H1 (cell line): ENCODE measurements around the gene ADGRB3. TPM values are rescaled to one million over a fixed set of nuclear protein-coding genes. Genes with fewer than 3 reads are reported as not detected.

Experiments
- CTCF ChIA-PET: fragments of 300-600 bp; sonication (Branson Sonifier 250); formaldehyde crosslinking; loops from one replicate; lab custom pipeline; 2021; ENCODE audit not compliant: partially characterized antibody; lab: Charles Lee
- POLR2A ChIA-PET: fragments of 300-600 bp; sonication (Branson Sonifier 250); formaldehyde crosslinking; loops from one replicate; lab custom pipeline; 2021; ENCODE audit warnings: inconsistent platforms; ENCODE audit not compliant: partially characterized antibody; lab: Charles Lee
- DNase-seq, 2 experiments: peaks; one replicate each; pipeline versions ENCODE4 v3.0.0 to v3.0.0-alpha.2; 2010 to 2022; ENCODE audit warnings: low spot score in 2 of 2, low read depth in 1 of 2, mixed read lengths in 1 of 2
- FAIRE-seq: peaks from 2 replicates; lab custom pipeline; 2011; peaks lifted over from hg19 to GRCh38; lab: Jason Lieb, UNC
- H2AFZ ChIP-seq: 2 replicates; pipeline ENCODE4 v1.8.1; 2012; ENCODE audit warnings: low read length, inconsistent platforms
- H2AK5ac ChIP-seq: 2 replicates; pipeline ENCODE4 v1.6.1; 2013; ENCODE audit warnings: low read depth, low read length
- H2BK120ac ChIP-seq: replicated peaks from 2 replicates; pipeline ENCODE3; 2013; ENCODE audit warnings: low read depth, low read length, inconsistent platforms
- H2BK12ac ChIP-seq: 2 replicates; pipeline ENCODE4 v1.6.1; 2013; ENCODE audit warnings: low read depth, low read length
- H2BK15ac ChIP-seq: 2 replicates; pipeline ENCODE4 v1.6.1; 2013; ENCODE audit warnings: low read length
- H2BK20ac ChIP-seq: 2 replicates; pipeline ENCODE4 v1.6.1; 2013; ENCODE audit warnings: low read length
- H2BK5ac ChIP-seq: 2 replicates; pipeline ENCODE4 v1.6.1; 2013; ENCODE audit warnings: low read depth, low read length
- H3K14ac ChIP-seq: 2 replicates; pipeline ENCODE4 v1.6.1; 2013; ENCODE audit warnings: inconsistent platforms; ENCODE audit not compliant: insufficient read length
- H3K18ac ChIP-seq: 2 replicates; pipeline ENCODE4 v1.6.1; 2013; ENCODE audit warnings: low read length; ENCODE audit errors: extremely low read depth
- H3K23ac ChIP-seq: 2 replicates; pipeline ENCODE4 v1.6.1; 2013; ENCODE audit warnings: inconsistent platforms; ENCODE audit not compliant: insufficient read length
- H3K23me2 ChIP-seq: 2 replicates; pipeline ENCODE4 v1.6.1; 2013; ENCODE audit warnings: low read depth, low read length
- H3K27ac ChIP-seq: 2 replicates; pipeline ENCODE4 v1.6.1; 2011; ENCODE audit warnings: low read depth, low read length, inconsistent platforms
- H3K27me3 ChIP-seq, 4 experiments: replicated peaks in 1 of 4; 1 replicate in 1 of 4; 2 replicates in 3 of 4; pipeline versions ENCODE4 v1.6.1 to v1.8.1; 2011 to 2013; ENCODE audit warnings: low read length in 3 of 4, mild to moderate bottlenecking in 3 of 4, inconsistent platforms in 2 of 4, mixed read lengths in 2 of 4, moderate library complexity in 1 of 4; ENCODE audit not compliant: control insufficient read depth in 3 of 4, insufficient read depth in 3 of 4; ENCODE audit errors: extremely low read depth in 1 of 4
- H3K36me3 ChIP-seq, 4 experiments: 2 replicates each; pipeline versions ENCODE4 v1.6.1 to v1.8.1; 2011 to 2013; ENCODE audit warnings: mild to moderate bottlenecking in 4 of 4, low read length in 3 of 4, moderate library complexity in 2 of 4, control low read depth in 1 of 4, inconsistent platforms in 1 of 4; ENCODE audit not compliant: insufficient read depth in 4 of 4, control insufficient read depth in 2 of 4
- H3K4ac ChIP-seq: replicated peaks from 2 replicates; pipeline ENCODE3; 2013; ENCODE audit warnings: low read length, low read depth, mixed read lengths, inconsistent platforms; ENCODE audit not compliant: insufficient read length
- H3K4me1 ChIP-seq, 4 experiments: replicated peaks in 1 of 4; 1 replicate in 1 of 4; 2 replicates in 3 of 4; pipeline versions ENCODE4 v1.6.1 to v1.8.1; 2011 to 2013; ENCODE audit warnings: low read length in 3 of 4, inconsistent platforms in 2 of 4, mixed read lengths in 1 of 4; ENCODE audit not compliant: insufficient read depth in 4 of 4, control insufficient read depth in 3 of 4
- H3K4me2 ChIP-seq, 2 experiments: 2 replicates each; pipeline versions ENCODE4 v1.6.1 to v1.8.1; 2011 to 2013; ENCODE audit warnings: low read depth in 2 of 2, low read length in 2 of 2, control low read depth in 1 of 2, inconsistent platforms in 1 of 2, mild to moderate bottlenecking in 1 of 2; ENCODE audit not compliant: insufficient read depth in 1 of 2
- H3K4me3 ChIP-seq, 4 experiments: fragments of 200-600, 300-600 bp in 1 of 4; sonication (generic), shearing (Covaris generic), sonication (Bioruptor Twin) in 1 of 4; 2 replicates each; pipeline versions ENCODE4 v1.5.1 to v1.8.1; 2011 to 2016; ENCODE audit warnings: low read length in 4 of 4, low read depth in 3 of 4, control low read depth in 2 of 4, inconsistent platforms in 2 of 4, mild to moderate bottlenecking in 2 of 4, mixed read lengths in 1 of 4, moderate library complexity in 1 of 4; ENCODE audit not compliant: insufficient read depth in 2 of 4; ENCODE audit errors: extremely low read depth in 1 of 4
- H3K56ac ChIP-seq: replicated peaks from 2 replicates; pipeline ENCODE3; 2013; ENCODE audit warnings: low read depth, mild to moderate bottlenecking, mixed read lengths, low read length, inconsistent platforms; ENCODE audit not compliant: insufficient read length
- H3K79me1 ChIP-seq: 2 replicates; pipeline ENCODE4 v1.6.1; 2013; ENCODE audit warnings: low read depth, low read length, control low read depth
- H3K79me2 ChIP-seq, 2 experiments: 2 replicates each; pipeline versions ENCODE4 v1.6.1 to v1.8.1; 2012 to 2013; ENCODE audit warnings: low read length in 2 of 2, mild to moderate bottlenecking in 2 of 2, inconsistent platforms in 1 of 2; ENCODE audit not compliant: insufficient read depth in 2 of 2, control insufficient read depth in 1 of 2
- H3K9ac ChIP-seq, 4 experiments: replicated peaks in 1 of 4; 1 replicate in 1 of 4; 2 replicates in 3 of 4; pipeline versions ENCODE4 v1.6.1 to v1.8.1; 2011 to 2013; ENCODE audit warnings: low read depth in 3 of 4, low read length in 3 of 4, control low read depth in 2 of 4, mild to moderate bottlenecking in 2 of 4, moderate library complexity in 2 of 4, inconsistent platforms in 1 of 4; ENCODE audit errors: extremely low read depth in 1 of 4
- H3K9me3 ChIP-seq, 2 experiments: 2 replicates each; pipeline versions ENCODE4 v1.6.1 to v1.8.1; 2012 to 2013; ENCODE audit warnings: mild to moderate bottlenecking in 2 of 2, moderate library complexity in 2 of 2, control low read depth in 1 of 2, inconsistent platforms in 1 of 2, low read depth in 1 of 2, low read length in 1 of 2, mixed read lengths in 1 of 2; ENCODE audit not compliant: insufficient read depth in 2 of 2
- H4K20me1 ChIP-seq, 2 experiments: replicated peaks in 1 of 2; 2 replicates each; pipeline versions ENCODE3 to v1.8.1; 2011 to 2013; ENCODE audit warnings: inconsistent platforms in 2 of 2, low read length in 2 of 2, mild to moderate bottlenecking in 1 of 2; ENCODE audit not compliant: insufficient read depth in 2 of 2, control insufficient read depth in 1 of 2
- H4K5ac ChIP-seq: 2 replicates; pipeline ENCODE4 v1.6.1; 2013; ENCODE audit warnings: low read length, low read depth, mixed read lengths, inconsistent platforms; ENCODE audit not compliant: insufficient read length
- H4K8ac ChIP-seq: 2 replicates; pipeline ENCODE4 v1.8.0; 2013; ENCODE audit warnings: mild to moderate bottlenecking, moderate library complexity, low read length, inconsistent platforms; ENCODE audit not compliant: insufficient read depth; ENCODE audit errors: extremely low read depth
- H4K91ac ChIP-seq: replicated peaks from 2 replicates; pipeline ENCODE3; 2013; ENCODE audit warnings: low read length, mixed read lengths, inconsistent platforms; ENCODE audit not compliant: insufficient read length
- CBX5 ChIP-seq: fragments of 300-800, 300-1000 bp; sonication (generic); IDR thresholded peaks from 2 replicates; pipeline ENCODE4 v1.7.1; 2016; ENCODE audit warnings: antibody characterized with exemption, low read length, low read depth
- CHD2 ChIP-seq: IDR thresholded peaks from 2 replicates; pipeline ENCODE4 v1.6.1; 2012; ENCODE audit warnings: low read length, improper control_type of control experiment
- EZH2 ChIP-seq: fragments of 200-600 bp; sonication (generic); IDR thresholded peaks from 2 replicates; pipeline ENCODE4 v1.7.1; 2012; ENCODE audit warnings: low read depth, mild to moderate bottlenecking, moderate library complexity, low read length, inconsistent platforms; ENCODE audit not compliant: severe bottlenecking
- HDAC2 ChIP-seq, 2 experiments: fragments of 300-600 bp in 1 of 2; sonication (generic) in 1 of 2; IDR thresholded peaks; 2 replicates each; pipeline ENCODE4 v1.6.1; 2011 to 2012; ENCODE audit warnings: low read depth in 2 of 2, low read length in 2 of 2, mild to moderate bottlenecking in 2 of 2, moderate library complexity in 2 of 2, borderline replicate concordance in 1 of 2, inconsistent platforms in 1 of 2
- PHF8 ChIP-seq: fragments of 200-600 bp; sonication (generic); conservative IDR thresholded peaks from 2 replicates; pipeline ENCODE4 v1.7.1; 2012; ENCODE audit warnings: low read depth, mild to moderate bottlenecking, inconsistent platforms, low read length, moderate library complexity
- RAD21 ChIP-seq, 2 experiments: IDR thresholded peaks in 1 of 2; conservative IDR thresholded peaks in 1 of 2; 2 replicates each; pipeline ENCODE4 v1.6.1; 2011; ENCODE audit warnings: low read depth in 2 of 2, low read length in 2 of 2, improper control_type of control experiment in 1 of 2, inconsistent platforms in 1 of 2, mild to moderate bottlenecking in 1 of 2, moderate library complexity in 1 of 2
- SP2 ChIP-seq: IDR thresholded peaks from 2 replicates; pipeline ENCODE4 v1.6.1; 2012; ENCODE audit warnings: mild to moderate bottlenecking, low read length, inconsistent platforms
- SUZ12 ChIP-seq: fragments of 200-600 bp; sonication (generic); IDR thresholded peaks from 2 replicates; pipeline ENCODE4 v1.6.1; 2012; ENCODE audit warnings: mild to moderate bottlenecking, inconsistent platforms, low read length, moderate library complexity, mixed read lengths
- WGBS, 2 experiments: shearing (Covaris generic) in 1 of 2; methylation state at CpG; one replicate each; pipeline versions ENCODE4 v1.1.6 to v1.1.7; 2013 to 2015; ENCODE audit warnings: low lambda C conversion rate in 2 of 2, mixed read lengths in 2 of 2, inconsistent platforms in 1 of 2, low coverage in 1 of 2, missing lambda C conversion rate in 1 of 2; ENCODE audit not compliant: insufficient replicate concordance in 2 of 2, insufficient coverage in 1 of 2, insufficient read length in 1 of 2; ENCODE audit errors: extremely low coverage in 1 of 2, missing lambda C conversion rate in 1 of 2; 5-methylcytosine and 5-hydroxymethylcytosine counted together
- polyA plus RNA-seq, 7 experiments: library from polyadenylated mRNA; depleted of rRNA in 3 of 7; stranded (reverse) in 5 of 7; unstranded in 2 of 7; fragments of >200 nt in 5 of 7; fragments of 200-250 nt in 2 of 7; gene quantifications; 1 replicate in 5 of 7; 2 replicates in 1 of 7; 4 replicates in 1 of 7; pipeline versions ENCODE4 v1.2.1 to v1.2.3, GENCODE V29; 2011 to 2013; ENCODE audit warnings: missing spikeins in 2 of 7, mixed read lengths in 2 of 7
- total RNA-seq: library from RNA; stranded (reverse); fragmentation: NEBNext Ultra II Directional; extraction: Animal tissue kit (Norgen Biotek cat#: 25700); gene quantifications from 2 replicates; pipeline ENCODE4 v1.2.1, GENCODE V29; 2021

ADGRB3 gene
- total and polyA plus RNA-seq, 2 of the 8 experiments (the other 6 are each of a cell fraction or from before 2014, with no cell fraction given) = 0.35 to 1.2 TPM

GRCh38 chr6:69294862-69295261 lies 659.8 kb downstream of the ADGRB3 start:
- no peak overlapping the region for H4K91ac ChIP-seq
- H3K56ac ChIP-seq = no peak overlapping the region
- no peak overlapping the region for H3K23ac ChIP-seq
- CTCF ChIA-PET = no interaction called here
- H2AK5ac ChIP-seq = no peak overlapping the region
- no peak overlapping the region for H3K14ac ChIP-seq
- no peaks in the 10 kb centered on the region for H3K27me3 ChIP-seq
- no peak overlapping the region for H3K4me2 ChIP-seq
- no peak overlapping the region for H4K5ac ChIP-seq
- H3K4me3 ChIP-seq = no peak overlapping the region
- 90% methylated on average over 4 of the region's 4 CpGs; no CpG with 5 or more reads in 1 of the 2 experiments for WGBS, 2 experiments
- no peaks in the 10 kb centered on the region for H3K4me1 ChIP-seq
- no peak overlapping the region for H2BK5ac ChIP-seq
- no peaks in the 10 kb centered on the region for H3K9me3 ChIP-seq
- no peak overlapping the region for H3K27ac ChIP-seq
- H2BK120ac ChIP-seq = no peak overlapping the region
- no peak overlapping the region for H3K4ac ChIP-seq
- H3K18ac ChIP-seq = no peak overlapping the region
- H4K8ac ChIP-seq = no peak overlapping the region
- H4K20me1 ChIP-seq = no peaks in the 10 kb centered on the region
- H3K23me2 ChIP-seq = no peaks in the 10 kb centered on the region
- H3K9ac ChIP-seq = no peak overlapping the region
- no peak overlapping the region for H2BK20ac ChIP-seq
- no peaks in the 10 kb centered on the region for H3K36me3 ChIP-seq
- TF ChIP-seq RAD21 (IDR thresholded peaks at IDR 0.05 in 1 of 2, conservative IDR thresholded peaks at IDR 0.05 in 1 of 2; ENCODE audit: low read depth in 2 of 2, low read length in 2 of 2) (no peak), PHF8 (no peak), CBX5 (no peak), SUZ12 (no peak), HDAC2 (IDR thresholded peaks at IDR 0.05; ENCODE audit: borderline replicate concordance in 1 of 2, low read depth in 2 of 2, low read length in 2 of 2) (no peak), CHD2 (no peak), SP2 (no peak), EZH2 (no peak)
- no peak overlapping the region for H2AFZ ChIP-seq
- no peak overlapping the region for H2BK15ac ChIP-seq
- POLR2A ChIA-PET = no interaction called here
- FAIRE-seq (no peak), DNase-seq (no peak)
- no peak overlapping the region for H2BK12ac ChIP-seq
- no peaks in the 10 kb centered on the region for H3K79me2 ChIP-seq
- no peaks in the 10 kb centered on the region for H3K79me1 ChIP-seq
